GM12878 (cell line): ENCODE measurements around the gene TNFAIP1. TPM values are rescaled to one million over a fixed set of nuclear protein-coding genes. Genes with fewer than 3 reads are reported as not detected.
A peak's percentile ranks its signal among the peaks of the same experiment; 100 is the strongest.

Experiments
- ATAC-seq: fragments of 200-7000 bp; cut with Tn5 transposase; 3 replicates; pipeline ENCODE4 v1.9.1; 2020; ENCODE audit warnings: mild to moderate bottlenecking, moderate library complexity
- BruUV-seq: library from RNA; stranded (reverse); fragments of 400-500 nt; replicated peaks from 2 replicates; lab custom pipeline; 2021; lab: Mats Ljungman, UMichigan
- CTCF ChIA-PET: fragments of 300-600 bp; sonication (Branson Sonifier 250); formaldehyde crosslinking; extraction: SDS; loops from one replicate; lab custom pipeline; 2021; ENCODE audit warnings: inconsistent platforms; lab: Yijun Ruan, JAX
- POLR2A ChIA-PET: fragments of 350-600 bp; formaldehyde crosslinking; extraction: SDS; loops from one replicate; lab custom pipeline; 2021; ENCODE audit warnings: inconsistent platforms; lab: Charles Lee
- RAD21 ChIA-PET: fragments of 300-600 bp; sonication (Branson Sonifier 250); formaldehyde crosslinking; loops from one replicate; lab custom pipeline; 2023; ENCODE audit warnings: antibody characterized with exemption; ENCODE audit not compliant: unreplicated experiment; lab: Charles Lee
- SMC1A ChIA-PET: fragments of 300-600 bp; sonication (Branson Sonifier 250); formaldehyde crosslinking; loops from one replicate; lab custom pipeline; 2023; ENCODE audit not compliant: unreplicated experiment, uncharacterized antibody; lab: Charles Lee
- DNase-seq: peaks from one replicate; pipeline ENCODE4 v3.0.0-alpha.2; 2011; ENCODE audit warnings: low read depth, low spot score
- FAIRE-seq: peaks from 3 replicates; lab custom pipeline; 2011; peaks lifted over from hg19 to GRCh38; lab: Jason Lieb, UNC
- H2AFZ ChIP-seq: 2 replicates; pipeline ENCODE4 v1.6.0; 2011; ENCODE audit warnings: low read depth, low read length, control low read depth; ENCODE audit not compliant: control insufficient read depth
- H3K27ac ChIP-seq: 2 replicates; pipeline ENCODE4 v1.5.1; 2011; ENCODE audit warnings: control low read depth; ENCODE audit not compliant: control insufficient read depth, insufficient read depth
- H3K27me3 ChIP-seq, 2 experiments: replicated peaks in 1 of 2; 2 replicates each; pipeline versions ENCODE4 v1.6.0 to v1.6.1; 2011; ENCODE audit warnings: low read length in 1 of 2; ENCODE audit not compliant: control insufficient read depth in 2 of 2, insufficient read depth in 2 of 2
- H3K36me3 ChIP-seq, 2 experiments: 2 replicates each; pipeline ENCODE4 v1.5.1; 2011; ENCODE audit warnings: low read length in 1 of 2; ENCODE audit not compliant: control insufficient read depth in 2 of 2, insufficient read depth in 2 of 2
- H3K4me1 ChIP-seq: 2 replicates; pipeline ENCODE4 v1.6.1; 2011; ENCODE audit warnings: mild to moderate bottlenecking, low read length, moderate library complexity, mixed read lengths; ENCODE audit not compliant: control insufficient read depth, insufficient read depth
- H3K4me2 ChIP-seq: 2 replicates; pipeline ENCODE4 v1.6.0; 2011; ENCODE audit warnings: control low read depth; ENCODE audit not compliant: control insufficient read depth, insufficient read depth
- H3K4me3 ChIP-seq: fragments of 200-600 bp; sonication (generic); 2 replicates; pipeline ENCODE4 v1.5.1; 2016
- H3K79me2 ChIP-seq: 2 replicates; pipeline ENCODE4 v1.6.0; 2011; ENCODE audit warnings: low read length; ENCODE audit not compliant: control insufficient read depth, insufficient read depth
- H3K9ac ChIP-seq: 2 replicates; pipeline ENCODE4 v1.8.0; 2011; ENCODE audit warnings: low read length, control low read depth, mixed read lengths; ENCODE audit not compliant: control insufficient read depth, insufficient read depth
- H3K9me3 ChIP-seq: replicated peaks from 3 replicates; pipeline ENCODE4 v1.5.1; 2011; ENCODE audit warnings: mild to moderate bottlenecking, low read length; ENCODE audit not compliant: control insufficient read depth, insufficient read depth
- H4K20me1 ChIP-seq: 2 replicates; pipeline ENCODE4 v1.6.0; 2011; ENCODE audit not compliant: control insufficient read depth, insufficient read depth
- POLR2A ChIP-seq: IDR thresholded peaks from 2 replicates; pipeline ENCODE4 v1.6.1; 2011; ENCODE audit warnings: low read depth, mild to moderate bottlenecking, low read length
- SMARCA5 ChIP-seq: fragments of 450-650 bp; IDR thresholded peaks from 2 replicates; pipeline ENCODE4 v1.6.1; 2017; ENCODE audit warnings: mild to moderate bottlenecking
- YY1 ChIP-seq: IDR thresholded peaks from 2 replicates; pipeline ENCODE4 v1.6.1; 2011; ENCODE audit warnings: low read depth, mild to moderate bottlenecking, low read length
- WGBS: methylation state at CpG from one replicate; pipeline ENCODE4 v1.1.6; 2016; ENCODE audit warnings: low lambda C conversion rate; ENCODE audit not compliant: insufficient replicate concordance, insufficient coverage; ENCODE audit errors: missing lambda C conversion rate; 5-methylcytosine and 5-hydroxymethylcytosine counted together
- in situ Hi-C: fragments of 300-500 bp; cut with MboI; formaldehyde crosslinking; loops from 9 replicates; pipeline ENCODE4 v1.14.3; 2018; ENCODE audit warnings: mixed read lengths
- intact Hi-C: fragments of 100-400 bp; cut with micrococcal nuclease; formaldehyde crosslinking; loops from one replicate; pipeline ENCODE4 v1.14.2; 2022; ENCODE audit not compliant: unreplicated experiment
- polyA plus RNA-seq, 11 experiments: library from polyadenylated mRNA; depleted of rRNA in 4 of 11; unstranded in 6 of 11; stranded (reverse) in 5 of 11; fragments of >200 nt; fragmentation: Nextera tagmentation in 4 of 11; fragmentation: Illumina TruSeq in 1 of 11; extraction: Ambion mirVana in 4 of 11; extraction: Trizol in 1 of 11; gene quantifications; 1 replicate in 1 of 11; 2 replicates in 10 of 11; pipeline versions ENCODE4 v1.2.1 to v1.2.3, GENCODE V29; 2011 to 2016; ENCODE audit warnings: inconsistent platforms in 2 of 11, missing spikeins in 2 of 11, low read depth in 1 of 11
- total RNA-seq, 4 experiments: library from RNA; depleted of rRNA in 3 of 4; stranded (reverse); fragments of >200 nt in 3 of 4; fragmentation: Illumina TruSeq in 1 of 4; extraction: Trizol in 1 of 4; gene quantifications; 2 replicates each; pipeline versions ENCODE4 v1.2.1 to v1.2.3, GENCODE V29; 2013 to 2021

Gene TNFAIP1
- total and polyA plus RNA-seq, 10 of the 15 experiments (the other 5 are each of a cell fraction or from before 2014, with no cell fraction given) = 1.8 to 16.9 (median 11.7) TPM

DNA sequence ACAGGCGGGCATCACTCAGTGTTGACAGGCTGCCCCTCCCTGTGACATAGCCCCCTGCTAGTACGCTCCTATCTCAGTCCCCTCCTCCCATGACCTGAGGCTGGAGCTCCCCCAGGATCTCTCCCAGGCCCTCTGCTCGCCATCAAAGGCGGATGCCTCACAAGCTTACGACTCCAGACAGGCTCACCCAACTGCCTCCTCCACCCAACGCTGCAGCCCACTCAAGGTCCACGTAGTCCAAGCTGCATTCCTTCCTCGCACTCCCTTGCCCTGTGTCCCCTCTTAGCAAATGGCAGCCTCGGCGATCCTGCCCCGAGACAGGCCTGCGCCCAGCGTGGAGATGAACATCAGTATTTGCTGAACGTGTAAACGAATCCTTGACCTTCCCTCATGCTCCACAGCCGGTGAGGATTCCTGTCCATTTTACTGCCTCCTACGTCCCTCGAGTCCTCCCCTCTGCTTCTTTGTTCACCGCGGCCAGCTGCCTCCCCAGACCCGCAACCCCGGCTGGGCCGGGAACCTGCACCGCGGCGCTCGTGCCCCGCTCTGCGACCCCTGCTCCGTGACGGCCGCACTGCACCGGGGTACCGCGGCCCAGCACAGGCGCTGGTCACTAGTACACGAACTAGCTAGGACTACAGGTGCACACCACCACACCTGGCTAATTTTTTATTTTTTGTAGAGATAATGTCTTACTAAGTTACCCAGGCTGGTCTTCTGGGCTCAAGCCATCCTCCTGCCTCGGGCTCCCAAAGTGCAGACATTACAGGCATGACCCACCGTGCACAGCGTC lies 17.4 kb upstream of the TNFAIP1 start:
- Histone ChIP-seq H3K79me2 (peaks cover 41% of the 10 kb centered on the region), H3K9me3 (no peaks in the 10 kb centered on the region), H3K4me2 (peak overlapping the region; percentile 71), H3K36me3 (no peaks in the 10 kb centered on the region; a peak in 2 of 4 replicates), H3K27ac (peak overlapping the region; percentile 55; the same call in 1 of the 2 replicates), H3K4me3 (peak overlapping the region; percentile 68), H2AFZ (peak overlapping the region; percentile 77), H4K20me1 (no peaks in the 10 kb centered on the region), H3K9ac (peak overlapping the region; percentile 77), H3K27me3 (no peaks in the 10 kb centered on the region), H3K4me1 (no peaks in the 10 kb centered on the region; the same call in 1 of the 2 replicates)
- intact Hi-C loops (loop anchor here (10.0 kb wide), 1 partner anchor 263 kb away; no protein-coding TSS in a partner anchor), in situ Hi-C loops (no loop called here)
- no peak for FAIRE-seq
- no peak for DNase-seq
- ChIA-PET SMC1A (interaction anchor here (0.8 to 2.2 kb wide), 3 partner anchors 10 to 17 kb away, joined by 3 to 12 read pairs (median 3); partner anchors contain the start of genes IFT20 and TNFAIP1), RAD21 (interaction anchor here (1.0 to 4.0 kb wide), 2 partner anchors 17 kb away, joined by 5 to 19 read pairs; partner anchors contain the start of genes IFT20 and TNFAIP1), POLR2A (interaction anchor here (0.6 to 2.7 kb wide), 4 partner anchors 18 to 239 kb away, joined by 3 to 13 read pairs (median 4); partner anchors contain the start of genes IFT20 and TNFAIP1), CTCF (interaction anchor here (1.1 to 4.0 kb wide), 2 partner anchors 17 to 85 kb away, joined by 4 to 29 read pairs; partner anchors contain the start of genes IFT20 and TNFAIP1)
- WGBS = 21% methylated on average over 36 of the region's 40 CpGs
- ATAC-seq = peak; percentile 22
- BruUV-seq = TSS peak; percentile 92
- TF ChIP-seq YY1 (0 out of 2 replicates have a peak, but pooled peaks have one; percentile 16), POLR2A (0 out of 2 replicates have a peak, but pooled peaks have one; percentile 12), SMARCA5 (no peak)
